CD4-positive, alpha-beta T cell (primary cell): ENCODE results near the gene RPP30. TPM values are rescaled to one million over a fixed set of nuclear protein-coding genes. Genes with fewer than 3 reads are reported as not detected.

Experiments used
- ATAC-seq: fragments of 200-7000 bp; cut with Tn5 transposase; one replicate; pipeline ENCODE4 v1.10.0; 2022; ENCODE audit warnings: mild to moderate bottlenecking; ENCODE audit not compliant: poor library complexity
- CTCF ChIA-PET: fragments of 350-600 bp; sonication (Branson Sonifier 250); formaldehyde crosslinking; loops from one replicate; lab custom pipeline; 2021; ENCODE audit warnings: antibody characterized with exemption, inconsistent platforms; lab: Charles Lee
- POLR2A ChIA-PET: fragments of 350-600 bp; sonication (Branson Sonifier 250); formaldehyde crosslinking; loops from one replicate; lab custom pipeline; 2021; ENCODE audit warnings: antibody characterized with exemption, inconsistent platforms; lab: Charles Lee
- DNase-seq, 14 experiments: peaks; one replicate each; pipeline ENCODE4 v3.0.0-alpha.2; 2013 to 2020; ENCODE audit warnings: mixed read lengths in 2 of 14
- H3K27ac ChIP-seq, 2 donors: one replicate each; pipeline versions ENCODE4 v1.5.1 to v1.7.0; 2013; ENCODE audit warnings: low read length in 2 of 2, low read depth in 1 of 2, mild to moderate bottlenecking in 1 of 2
- H3K27me3 ChIP-seq, 2 experiments: 1 replicate in 1 of 2; 2 replicates in 1 of 2; pipeline versions ENCODE4 v1.6.1 to v1.7.0; 2013; ENCODE audit warnings: low read length in 2 of 2, control low read depth in 1 of 2, mild to moderate bottlenecking in 1 of 2, moderate library complexity in 1 of 2; ENCODE audit not compliant: insufficient read depth in 2 of 2, control insufficient read depth in 1 of 2
- H3K36me3 ChIP-seq: one replicate; pipeline ENCODE4 v1.6.1; 2013; ENCODE audit warnings: low read length, control low read depth; ENCODE audit not compliant: insufficient read depth
- H3K4me1 ChIP-seq: one replicate; pipeline ENCODE4 v1.6.1; 2013; ENCODE audit warnings: low read length, control low read depth; ENCODE audit not compliant: insufficient read depth
- H3K4me3 ChIP-seq: one replicate; pipeline ENCODE4 v1.5.1; 2013; ENCODE audit warnings: mild to moderate bottlenecking, low read length, moderate library complexity
- H3K9me3 ChIP-seq, 2 experiments: 1 replicate in 1 of 2; 2 replicates in 1 of 2; pipeline versions ENCODE4 v1.6.1 to v1.7.0; 2013; ENCODE audit warnings: low read length in 2 of 2, mild to moderate bottlenecking in 2 of 2, control low read depth in 1 of 2, moderate library complexity in 1 of 2; ENCODE audit not compliant: control insufficient read depth in 1 of 2, insufficient read depth in 1 of 2
- H3K27ac Mint-ChIP-seq: one replicate; pipeline ENCODE4 v1.8.0; 2020; ENCODE audit warnings: mixed read lengths
- H3K27me3 Mint-ChIP-seq: one replicate; pipeline ENCODE4 v1.8.0; 2021; ENCODE audit warnings: mixed read lengths
- H3K36me3 Mint-ChIP-seq: one replicate; pipeline ENCODE4 v1.8.0; 2021; ENCODE audit warnings: low read depth, mixed read lengths
- H3K4me1 Mint-ChIP-seq: one replicate; pipeline ENCODE4 v1.8.0; 2021; ENCODE audit warnings: low read depth, mixed read lengths
- H3K4me3 Mint-ChIP-seq: one replicate; pipeline ENCODE4 v1.8.0; 2020; ENCODE audit warnings: mild to moderate bottlenecking, mixed read lengths
- H3K9me3 Mint-ChIP-seq: one replicate; pipeline ENCODE4 v1.8.0; 2020; ENCODE audit warnings: mixed read lengths
- intact Hi-C, 2 experiments: fragments of 100-400 bp; cut with DNase I in 1 of 2; cut with micrococcal nuclease in 1 of 2; formaldehyde crosslinking; loops; one replicate each; pipeline versions ENCODE4 v1.15.1 to v1.9.0; 2023 to 2025; cut with DNase I, micrococcal nuclease
- total RNA-seq, 174 experiments: library from RNA in 2 of 174; stranded (reverse) in 2 of 174; gene quantifications; one replicate each; pipeline ENCODE4 v1.2.3 and lab custom pipeline; 2021 to 2026
- TF ChIP-seq, protein P1 (sequence below): fragments of 200-600 bp; IDR thresholded peaks from one replicate; pipeline ENCODE4 v1.8.0; 2022; ENCODE audit warnings: antibody characterized with exemption, mild to moderate bottlenecking

The RPP30 gene
- total RNA-seq, 2 experiments from 2014 or later, result 25.3 to 28.5 TPM

DNA sequence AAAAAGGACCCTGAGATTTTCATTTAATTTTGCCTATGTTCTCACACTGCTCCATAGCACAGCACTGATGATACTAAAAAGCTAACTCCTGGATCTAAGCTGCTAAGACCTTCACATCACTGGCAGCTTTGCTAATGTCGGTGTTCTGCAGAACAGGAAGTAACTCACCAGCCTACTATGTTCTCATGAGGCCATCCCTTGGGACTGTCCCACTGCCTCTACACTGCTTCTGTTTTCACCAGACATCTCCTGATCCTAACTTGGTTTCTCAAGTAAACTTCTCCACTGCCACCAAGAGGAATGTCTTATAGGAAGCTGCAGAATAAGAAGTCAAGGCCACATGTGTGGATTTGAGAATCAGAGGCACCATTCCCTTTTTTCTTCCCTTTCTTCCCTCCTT lies 29.0 kb upstream of the RPP30 start:
- Histone ChIP-seq H3K27me3 (peaks cover 5 to 10% of the 10 kb centered on the region in 2 experiments), H3K4me3 (no peak overlapping the region), H3K27ac (no peak overlapping the region), H3K36me3 (no peaks in the 10 kb centered on the region), H3K9me3 (no peaks in the 10 kb centered on the region), H3K4me1 (no peaks in the 10 kb centered on the region)
- intact Hi-C loops, result no loop called here
- no peaks in the 10 kb centered on the region for H3K9me3 Mint-ChIP-seq
- ATAC-seq (no peak), DNase-seq (no peak)
- H3K4me1 Mint-ChIP-seq, result no peaks in the 10 kb centered on the region
- CTCF ChIA-PET, result no interaction called here
- peaks cover 46% of the 10 kb centered on the region for H3K27me3 Mint-ChIP-seq
- H3K36me3 Mint-ChIP-seq, result no peaks in the 10 kb centered on the region
- no peak overlapping the region for H3K4me3 Mint-ChIP-seq
- TF ChIP-seq, protein P1, sequence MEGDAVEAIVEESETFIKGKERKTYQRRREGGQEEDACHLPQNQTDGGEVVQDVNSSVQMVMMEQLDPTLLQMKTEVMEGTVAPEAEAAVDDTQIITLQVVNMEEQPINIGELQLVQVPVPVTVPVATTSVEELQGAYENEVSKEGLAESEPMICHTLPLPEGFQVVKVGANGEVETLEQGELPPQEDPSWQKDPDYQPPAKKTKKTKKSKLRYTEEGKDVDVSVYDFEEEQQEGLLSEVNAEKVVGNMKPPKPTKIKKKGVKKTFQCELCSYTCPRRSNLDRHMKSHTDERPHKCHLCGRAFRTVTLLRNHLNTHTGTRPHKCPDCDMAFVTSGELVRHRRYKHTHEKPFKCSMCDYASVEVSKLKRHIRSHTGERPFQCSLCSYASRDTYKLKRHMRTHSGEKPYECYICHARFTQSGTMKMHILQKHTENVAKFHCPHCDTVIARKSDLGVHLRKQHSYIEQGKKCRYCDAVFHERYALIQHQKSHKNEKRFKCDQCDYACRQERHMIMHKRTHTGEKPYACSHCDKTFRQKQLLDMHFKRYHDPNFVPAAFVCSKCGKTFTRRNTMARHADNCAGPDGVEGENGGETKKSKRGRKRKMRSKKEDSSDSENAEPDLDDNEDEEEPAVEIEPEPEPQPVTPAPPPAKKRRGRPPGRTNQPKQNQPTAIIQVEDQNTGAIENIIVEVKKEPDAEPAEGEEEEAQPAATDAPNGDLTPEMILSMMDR, result no peak
- H3K27ac Mint-ChIP-seq, result no peak overlapping the region
- POLR2A ChIA-PET, result no interaction called here

DNA sequence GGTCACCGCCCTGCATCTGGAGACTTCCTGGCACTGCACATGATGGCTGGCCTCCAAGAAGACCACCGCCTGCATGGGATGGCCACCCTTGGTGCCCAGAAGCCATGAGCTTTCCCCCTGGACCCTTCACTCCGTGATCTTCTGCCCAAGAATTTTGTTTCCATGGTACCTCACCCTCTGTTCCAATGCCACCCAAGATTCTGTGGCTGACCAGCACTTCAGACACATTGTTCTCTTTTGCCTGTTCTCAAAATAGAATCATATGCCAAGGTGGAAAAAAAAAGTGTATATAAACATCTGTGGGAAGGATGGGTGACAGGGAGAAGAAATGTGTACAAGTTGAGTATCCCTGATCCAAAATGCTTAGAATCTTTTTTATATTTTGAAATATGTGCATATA lies 26.0 kb upstream of the RPP30 start:
- CTCF ChIA-PET, result no interaction called here
- TF ChIP-seq, protein P1, result no peak

DNA sequence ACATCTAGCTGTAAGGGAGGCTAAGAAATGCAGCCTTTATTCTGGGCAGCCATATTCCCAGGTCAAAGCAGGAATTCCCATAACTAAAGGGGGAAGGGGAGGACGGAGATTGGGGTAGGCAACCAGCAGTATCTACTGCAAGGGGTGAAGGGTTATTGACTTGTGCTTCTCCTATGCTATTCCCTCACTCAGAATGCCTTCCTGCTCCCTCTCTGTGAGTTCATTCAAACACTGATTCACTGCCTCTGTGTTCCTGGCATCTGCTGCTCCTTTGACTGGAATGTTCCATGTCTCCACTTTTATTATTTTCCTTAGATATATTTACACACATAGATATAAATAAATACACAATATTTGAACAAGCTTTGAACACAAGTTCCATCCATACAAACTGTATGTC lies 25.0 kb upstream of the RPP30 start:
- peaks cover 69% of the 10 kb centered on the region for H3K27me3 Mint-ChIP-seq
- H3K36me3 Mint-ChIP-seq, result peaks cover 9% of the 10 kb centered on the region
- Histone ChIP-seq H3K36me3 (no peaks in the 10 kb centered on the region), H3K27ac (no peak overlapping the region), H3K4me1 (no peaks in the 10 kb centered on the region), H3K9me3 (peaks cover 8 to 19% of the 10 kb centered on the region in 2 experiments), H3K27me3 (peaks cover 5 to 16% of the 10 kb centered on the region in 2 experiments), H3K4me3 (no peak overlapping the region)
- intact Hi-C loops, result no loop called here
- DNase-seq (no peak), ATAC-seq (no peak)
- H3K4me3 Mint-ChIP-seq, result no peak overlapping the region
- H3K9me3 Mint-ChIP-seq, result peaks cover 10% of the 10 kb centered on the region
- H3K27ac Mint-ChIP-seq, result no peak overlapping the region
- no peaks in the 10 kb centered on the region for H3K4me1 Mint-ChIP-seq
- POLR2A ChIA-PET, result no interaction called here
- TF ChIP-seq, protein P1, result no peak
- CTCF ChIA-PET, result no interaction called here

More for the DNA sequence above, 26.0 kb upstream of the RPP30 start:
- no peaks in the 10 kb centered on the region for H3K36me3 ChIP-seq
- H3K27me3 ChIP-seq, result peaks cover 5 to 16% of the 10 kb centered on the region in 2 experiments
- H3K9me3 ChIP-seq, result peaks cover 0 to 11% of the 10 kb centered on the region in 2 experiments
- intact Hi-C loops, result no loop called here
- Mint-ChIP-seq H3K27me3 (peaks cover 61% of the 10 kb centered on the region), H3K27ac (no peak overlapping the region), H3K36me3 (peaks cover 6% of the 10 kb centered on the region), H3K4me1 (no peaks in the 10 kb centered on the region), H3K4me3 (no peak overlapping the region), H3K9me3 (peaks cover 5% of the 10 kb centered on the region)
- POLR2A ChIA-PET, result no interaction called here
- H3K27ac ChIP-seq, result no peak overlapping the region
- ATAC-seq (no peak), DNase-seq (no peak)
- H3K4me1 ChIP-seq, result no peaks in the 10 kb centered on the region
- no peak overlapping the region for H3K4me3 ChIP-seq
